Skin epidermis (tissue), 12 donors: Measurements from ENCODE around the gene BCL11B.

Source experiments
- H3K27ac ChIP-seq, 21 experiments: fragments of 200-600 bp; sonication (generic) in 11 of 21; one replicate each; pipeline ENCODE4 v1.5.0; 2020; ENCODE audit warnings: mild to moderate bottlenecking in 3 of 21, inconsistent platforms in 2 of 21, moderate library complexity in 2 of 21
- H3K4me3 ChIP-seq, 7 experiments: fragments of 200-600 bp; sonication (generic) in 2 of 7; one replicate each; pipeline ENCODE4 v1.5.0; 2020; ENCODE audit warnings: inconsistent platforms in 2 of 7, mild to moderate bottlenecking in 2 of 7, moderate library complexity in 1 of 7

Gene BCL11B

DNA sequence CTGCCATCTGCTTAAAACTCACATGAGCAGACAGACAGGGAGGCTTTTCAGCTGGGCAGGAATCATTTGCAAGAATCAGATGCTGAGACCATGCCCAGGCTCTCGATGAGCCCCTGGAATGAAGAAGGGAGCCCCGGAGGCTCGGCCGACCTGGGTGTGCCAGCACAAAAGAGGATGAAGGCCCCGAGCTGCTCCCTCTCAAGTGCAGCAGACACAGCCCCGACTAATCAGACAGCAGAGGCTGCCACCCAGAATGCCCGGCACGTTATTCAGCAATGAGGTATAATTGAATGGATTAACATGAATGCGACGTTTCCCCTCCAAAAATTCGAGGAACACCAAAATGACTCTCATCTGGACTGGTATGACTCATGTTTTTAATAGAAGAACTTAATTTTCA lies 58.9 kb downstream of the BCL11B start:
- Histone ChIP-seq H3K4me3 (no peak overlapping the region), H3K27ac (peak overlapping the region in 6 of 21 experiments; percentile 1 to 79 (median 34))

DNA sequence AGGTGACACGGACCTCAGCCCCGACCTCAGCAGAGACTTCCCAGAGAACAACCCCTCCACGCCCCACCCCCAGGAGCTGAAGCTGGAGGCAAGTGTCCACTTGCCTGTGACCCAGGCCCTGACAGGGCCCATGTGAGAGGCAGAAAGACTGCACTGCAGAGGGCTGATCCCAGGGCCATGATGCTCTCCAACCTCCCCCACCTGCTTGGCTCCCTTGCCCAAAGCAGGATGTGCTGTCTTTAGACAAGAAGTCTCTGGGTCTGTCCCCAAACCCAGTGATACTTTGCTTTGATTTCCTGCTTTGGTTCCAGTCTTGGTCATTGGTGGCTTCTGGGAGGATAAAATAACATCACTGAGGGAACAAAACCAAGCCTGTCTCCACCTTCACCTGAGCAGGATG lies 59.4 kb downstream of the BCL11B start:
- Histone ChIP-seq H3K27ac (peak overlapping the region in 6 of 21 experiments; percentile 1 to 79 (median 34)), H3K4me3 (no peak overlapping the region)

DNA sequence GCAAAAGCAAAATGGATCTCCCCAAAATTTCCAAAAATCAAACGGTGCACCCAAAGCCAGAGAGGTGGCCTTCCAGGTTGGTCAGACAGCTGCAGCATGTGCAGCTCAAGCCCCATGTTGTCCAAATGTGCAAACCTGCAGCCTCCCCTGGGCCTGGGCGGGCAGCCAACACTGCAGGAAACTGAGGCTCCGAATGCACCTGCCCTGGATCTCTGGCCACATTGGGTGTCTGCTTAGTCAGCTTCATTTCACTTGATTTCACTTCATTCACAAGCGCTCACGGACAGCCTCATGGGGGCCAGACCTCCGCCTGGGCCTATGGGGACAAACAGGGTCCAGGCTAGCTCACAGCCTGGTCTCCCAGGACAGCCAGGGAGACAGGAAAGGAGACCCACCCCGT lies 59.8 kb downstream of the BCL11B start:
- Histone ChIP-seq H3K27ac (peak overlapping the region in 3 of 21 experiments; percentile 1 to 79 (median 58)), H3K4me3 (no peak overlapping the region)

DNA sequence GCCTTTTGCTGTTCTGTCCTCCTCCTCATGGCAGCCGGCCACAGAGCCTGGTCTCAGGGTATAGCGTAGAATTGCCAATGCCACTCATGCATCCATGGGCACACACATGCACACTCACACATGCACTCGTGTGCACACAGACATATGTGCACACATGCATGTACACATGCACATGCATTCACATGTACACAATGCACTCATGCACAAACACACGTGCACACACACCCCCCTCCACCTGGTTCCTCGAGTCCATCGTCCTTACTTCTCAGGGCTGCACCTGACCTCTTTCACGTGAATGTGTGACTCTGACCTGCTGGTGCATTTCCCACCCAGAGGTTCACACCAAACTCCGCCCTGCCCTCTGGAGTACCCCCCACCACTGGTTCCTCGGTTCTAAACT lies 60.6 kb downstream of the BCL11B start:
- H3K27ac ChIP-seq, result no peak overlapping the region
- no peak overlapping the region for H3K4me3 ChIP-seq

DNA sequence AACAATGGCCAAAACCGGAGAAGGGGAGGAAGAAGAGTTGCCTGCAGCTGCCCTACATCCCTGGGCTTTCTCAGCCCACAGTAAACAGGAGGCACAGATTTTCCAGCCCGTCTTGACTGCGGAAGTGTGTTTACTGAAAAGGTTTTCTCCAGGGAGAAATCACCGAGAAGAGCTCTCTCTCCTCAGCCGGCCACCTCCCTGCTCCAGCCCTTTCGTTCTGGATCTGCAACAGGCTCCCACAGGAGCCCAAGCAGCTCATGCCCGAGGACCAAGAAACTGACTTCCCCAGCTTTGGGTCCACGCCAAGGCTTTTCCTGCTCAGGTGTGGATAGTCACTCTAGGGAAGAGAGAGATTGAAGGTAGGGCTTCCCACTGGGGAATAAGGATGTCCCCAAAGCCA lies 61.7 kb downstream of the BCL11B start:
- no peak overlapping the region for H3K4me3 ChIP-seq
- peak overlapping the region in 2 of 21 experiments; percentile 42 to 55 for H3K27ac ChIP-seq

DNA sequence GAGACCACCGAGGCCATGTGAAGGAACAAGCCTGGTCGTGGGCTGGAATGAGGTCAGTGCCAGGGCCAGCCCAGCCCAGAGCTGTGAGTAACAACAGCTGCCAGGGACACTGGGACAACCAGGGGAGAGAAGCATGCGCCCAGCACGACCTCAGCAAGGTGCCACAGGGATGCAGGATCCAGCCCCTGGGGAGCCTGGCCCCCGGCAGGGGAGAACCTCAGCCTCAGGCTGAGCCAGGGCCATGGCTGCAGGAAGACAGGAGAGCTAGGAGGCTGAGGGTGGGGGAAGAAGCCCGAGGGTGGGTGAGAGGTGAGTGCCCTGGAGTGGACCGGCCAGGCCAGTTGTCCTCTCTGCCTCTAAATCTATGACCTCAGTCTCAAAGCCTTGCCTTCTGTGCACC lies 62.6 kb downstream of the BCL11B start:
- H3K27ac ChIP-seq, result peak overlapping the region in 5 of 21 experiments; percentile 10 to 55 (median 17)
- no peak overlapping the region for H3K4me3 ChIP-seq

DNA sequence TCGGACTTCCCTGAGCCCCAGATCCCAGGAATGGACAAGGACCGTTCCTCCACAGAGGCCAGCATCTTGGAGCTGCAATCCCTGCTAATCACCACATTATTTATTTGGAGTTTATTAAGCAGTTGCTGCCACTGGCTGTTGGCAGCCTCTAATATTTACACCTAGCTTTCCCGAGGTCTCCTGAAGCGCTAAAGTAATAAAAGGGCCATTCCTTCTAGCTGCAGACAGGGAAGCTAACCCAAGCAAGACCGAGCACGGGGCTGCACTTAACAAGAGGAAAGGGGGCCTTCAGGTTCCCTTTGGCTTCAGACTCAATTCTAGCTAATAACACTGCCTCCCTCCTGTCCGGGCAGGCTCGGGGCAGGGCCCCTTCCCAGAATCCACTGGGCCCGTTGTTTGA lies 63.7 kb downstream of the BCL11B start:
- peak overlapping the region in 4 of 21 experiments; percentile 4 to 42 (median 30) for H3K27ac ChIP-seq
- no peak overlapping the region for H3K4me3 ChIP-seq

DNA sequence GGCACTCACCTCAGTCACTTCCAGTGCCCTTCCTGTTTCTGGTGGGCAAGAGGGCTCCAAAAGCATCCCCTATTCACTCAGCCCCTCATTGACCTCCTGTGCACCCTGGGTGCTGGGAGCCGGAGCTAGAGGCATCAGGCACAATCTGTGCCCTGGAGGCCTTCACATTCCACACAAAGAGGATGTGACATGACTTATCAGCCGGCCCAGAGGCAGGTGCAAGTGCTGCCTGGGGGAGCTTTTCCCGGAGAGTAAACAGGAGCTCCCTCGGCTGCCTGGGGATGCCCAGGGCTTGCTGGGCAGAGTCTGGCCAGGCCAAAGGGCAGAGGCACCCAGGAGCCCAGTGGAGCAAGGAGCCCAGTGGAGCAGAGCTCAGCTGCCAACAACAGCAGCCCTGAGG lies 64.5 kb downstream of the BCL11B start:
- Histone ChIP-seq H3K27ac (peak overlapping the region in 2 of 21 experiments; percentile 3 to 14), H3K4me3 (no peak overlapping the region)

DNA sequence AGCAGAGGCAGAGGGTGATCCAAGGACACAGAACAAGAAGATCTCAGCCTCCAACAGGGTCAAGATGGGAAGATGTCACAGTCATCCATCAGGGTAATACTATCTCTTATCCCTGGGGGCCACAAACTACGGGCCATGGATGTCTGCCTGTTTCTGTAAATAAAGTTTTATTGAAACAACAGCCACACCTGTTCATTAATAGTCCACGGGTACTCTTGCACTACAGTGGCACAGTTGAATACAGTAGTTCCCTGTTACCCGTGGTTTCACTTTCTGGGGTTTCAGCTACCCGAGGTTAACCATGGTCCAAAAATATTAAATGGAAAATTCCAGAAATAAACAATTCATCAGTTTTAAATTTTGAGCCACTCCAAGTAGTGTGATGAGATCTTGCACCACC lies 65.9 kb downstream of the BCL11B start:
- H3K4me3 ChIP-seq, result no peak overlapping the region

DNA sequence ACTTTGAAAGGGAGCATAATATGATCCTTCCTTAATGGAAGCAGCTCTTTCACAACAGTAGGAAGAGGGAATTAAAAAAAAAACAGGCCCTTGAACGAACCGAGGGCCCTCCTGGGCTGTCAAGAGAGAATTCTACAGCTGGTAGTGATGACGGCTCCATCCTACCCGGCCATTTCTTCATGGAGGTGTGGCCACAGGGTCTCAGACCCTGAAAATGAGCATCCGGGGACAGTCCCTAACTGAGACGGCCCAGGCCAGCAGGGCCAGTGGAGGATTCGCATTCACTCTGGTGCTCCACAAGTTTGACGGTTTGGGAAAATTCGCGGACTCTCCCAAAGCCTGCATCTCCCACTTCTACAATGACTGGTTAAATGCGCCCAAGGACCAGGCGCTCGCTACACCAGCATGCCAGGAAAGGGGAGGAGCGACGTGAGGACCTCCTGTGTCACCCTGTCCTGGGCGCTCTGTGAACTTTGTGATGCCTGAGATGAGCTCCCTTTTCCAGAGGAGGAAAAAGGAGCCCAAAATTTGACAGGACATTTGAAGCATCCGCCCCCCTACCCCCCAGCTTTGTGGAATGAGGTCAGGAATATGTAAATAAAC lies 66.8 kb downstream of the BCL11B start:
- Histone ChIP-seq H3K4me3 (no peak overlapping the region), H3K27ac (peak overlapping the region in 1 of 21 experiments; percentile 24)

More for the DNA sequence above, 65.9 kb downstream of the BCL11B start:
- H3K27ac ChIP-seq, result peak overlapping the region in 1 of 21 experiments; percentile 18

DNA sequence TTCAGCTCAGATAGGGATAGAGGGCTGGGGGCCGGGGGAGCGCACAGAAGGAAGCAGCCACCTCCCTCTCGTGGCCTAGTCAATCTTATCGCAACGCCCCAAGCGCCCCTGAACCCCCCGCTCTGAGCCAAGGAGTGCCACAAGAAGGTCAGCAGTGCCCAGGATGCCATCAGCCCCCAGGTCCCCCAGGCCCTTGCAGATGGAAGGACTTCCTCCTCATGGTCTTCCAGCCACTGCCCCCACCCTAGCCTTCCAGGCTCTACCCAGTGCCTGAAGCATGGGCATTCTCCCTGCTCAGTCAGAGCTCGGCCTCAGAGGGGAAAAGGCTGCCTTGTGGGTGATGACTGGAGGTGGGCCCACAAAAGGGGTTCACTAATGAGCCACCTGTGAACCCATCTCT lies 68.2 kb downstream of the BCL11B start:
- H3K27ac ChIP-seq, result no peak overlapping the region

DNA sequence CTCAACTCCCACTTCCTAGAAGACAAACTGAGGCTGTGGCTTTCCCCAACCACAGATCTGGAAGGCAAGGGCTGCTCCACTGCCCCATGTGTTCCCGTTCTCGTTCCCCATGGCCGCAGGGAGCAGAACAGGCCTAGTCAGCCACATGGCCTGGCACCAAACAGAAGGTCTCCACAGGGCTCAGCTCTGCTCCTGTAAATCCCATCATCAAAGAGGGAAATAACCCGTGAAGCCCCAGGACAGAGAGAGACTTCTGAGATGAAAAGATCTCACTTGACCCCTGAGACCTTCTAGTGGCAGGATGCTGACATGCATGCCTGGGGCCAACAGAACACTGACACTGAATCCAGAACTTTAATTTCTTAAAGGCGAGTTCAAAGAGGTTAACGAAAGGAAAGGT lies 68.9 kb downstream of the BCL11B start:
- H3K27ac ChIP-seq, result no peak overlapping the region

More for the DNA sequence above, 68.2 kb downstream of the BCL11B start:
- no peak overlapping the region for H3K4me3 ChIP-seq

DNA sequence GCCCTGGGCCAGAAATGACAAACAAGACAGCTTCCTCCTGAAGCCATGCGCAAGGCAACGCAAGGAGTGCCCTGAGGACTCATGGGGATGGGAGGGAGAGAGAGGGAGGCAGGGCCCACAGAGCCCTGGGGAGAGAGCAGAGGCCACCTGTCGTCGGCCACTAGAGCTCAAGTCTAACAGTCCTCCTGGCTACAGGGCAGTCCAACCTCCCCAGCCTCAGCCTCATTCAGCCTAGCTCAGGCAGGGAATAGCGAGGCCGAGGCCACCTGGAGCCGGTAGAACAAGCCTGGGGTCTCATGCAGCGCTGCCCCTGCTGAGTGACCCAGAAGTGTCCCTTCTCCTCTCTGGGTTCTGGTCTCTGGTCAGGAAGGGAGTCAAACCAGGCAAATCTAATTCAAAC lies 69.5 kb downstream of the BCL11B start:
- no peak overlapping the region for H3K27ac ChIP-seq

More for the DNA sequence above, 68.9 kb downstream of the BCL11B start:
- H3K4me3 ChIP-seq, result no peak overlapping the region

DNA sequence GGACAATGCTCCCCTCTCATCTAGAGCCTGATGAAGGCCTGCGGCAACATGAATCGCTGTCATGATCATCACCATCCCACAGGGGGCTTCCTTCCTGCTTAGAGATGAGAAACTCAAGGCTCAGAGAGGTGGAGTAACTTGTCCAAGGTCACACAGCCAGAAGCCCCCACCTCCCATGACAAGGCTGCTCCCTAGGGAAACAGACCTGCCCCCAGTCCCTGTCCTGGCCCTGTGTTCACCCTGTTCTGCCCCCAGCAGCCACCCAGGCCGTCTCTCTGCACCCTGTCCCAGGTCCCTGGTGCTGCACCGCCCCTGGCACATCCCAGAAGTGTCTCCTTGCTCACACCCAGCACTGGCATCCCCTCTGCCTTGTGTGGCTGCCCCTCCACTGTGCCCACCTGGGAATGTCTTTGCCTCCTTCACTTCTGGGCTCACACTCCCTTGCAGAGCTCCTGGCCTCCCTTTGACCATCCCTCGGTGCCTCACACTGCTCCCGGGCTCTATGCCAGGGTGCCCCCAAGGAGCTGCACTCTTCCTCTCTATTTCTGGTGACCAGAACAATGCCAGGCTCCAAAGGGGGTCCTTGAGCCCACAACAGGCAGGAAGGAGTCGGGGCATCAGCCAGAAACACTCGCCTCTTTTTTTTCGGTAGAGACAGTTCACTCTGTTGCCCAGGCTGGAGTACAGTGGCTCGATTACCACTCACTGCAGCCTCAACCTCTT lies 70.5 kb downstream of the BCL11B start:
- Histone ChIP-seq H3K27ac (peak overlapping the region in 1 of 21 experiments; percentile 52), H3K4me3 (no peak overlapping the region)

More for the DNA sequence above, 69.5 kb downstream of the BCL11B start:
- no peak overlapping the region for H3K4me3 ChIP-seq

DNA sequence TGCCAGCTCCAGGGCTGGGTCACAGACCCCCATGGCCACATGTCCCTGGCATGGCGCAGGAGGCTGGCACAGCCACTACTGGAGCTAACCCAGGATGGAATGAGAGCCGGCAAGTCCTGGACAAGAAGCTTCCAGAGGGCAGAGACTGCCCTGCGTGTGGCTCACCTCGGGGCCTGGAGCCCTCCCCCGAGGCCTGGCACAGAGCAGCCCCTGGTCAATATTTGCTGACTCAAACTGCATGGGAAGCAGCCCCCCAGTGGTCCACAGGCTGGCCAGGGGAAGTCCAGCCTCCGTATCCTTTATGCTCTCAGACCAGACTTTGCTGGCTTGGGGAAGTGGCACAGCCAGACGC lies 71.4 kb downstream of the BCL11B start:
- H3K27ac ChIP-seq, result peak overlapping the region in 4 of 21 experiments; percentile 0 to 29 (median 10)
- H3K4me3 ChIP-seq, result no peak overlapping the region

DNA sequence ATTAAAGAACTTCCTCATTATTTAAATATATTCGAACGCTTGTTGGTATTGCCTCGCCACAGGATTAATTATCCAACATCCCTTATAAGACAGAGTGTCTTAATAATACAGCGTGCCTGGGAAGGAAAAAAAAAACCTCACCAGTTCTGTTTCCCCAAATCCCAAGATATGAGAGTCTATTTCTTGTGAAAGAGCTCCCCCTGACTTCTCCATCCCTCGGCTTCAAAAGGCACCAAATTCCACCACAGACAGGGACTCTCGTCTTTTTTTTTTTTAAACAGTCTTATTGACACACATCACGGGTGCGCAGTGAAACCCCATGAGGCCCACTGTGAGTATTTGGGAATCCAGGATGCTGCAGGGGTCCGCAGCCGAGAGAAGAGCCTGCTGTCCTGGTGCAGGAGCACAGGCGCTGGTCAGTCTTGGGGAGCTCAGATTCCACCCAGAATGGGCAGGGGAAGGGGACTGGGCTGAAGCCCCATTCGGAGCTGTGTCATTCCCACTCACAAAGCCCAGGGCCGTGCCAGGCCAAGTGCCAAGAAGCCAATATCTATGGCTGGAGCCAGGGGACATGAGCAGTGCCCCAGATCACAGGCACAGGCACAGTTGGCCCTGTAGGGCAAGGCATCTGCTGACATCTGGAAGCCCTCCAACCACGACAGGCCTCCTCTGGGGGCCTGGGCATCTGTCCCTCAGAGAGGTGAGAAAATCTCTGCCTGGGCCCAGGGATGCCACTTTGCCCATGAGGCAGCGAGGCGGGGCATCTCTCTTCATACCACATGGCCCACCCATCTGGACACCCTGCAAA lies 71.9 kb downstream of the BCL11B start:
- H3K4me3 ChIP-seq, result no peak overlapping the region
- peak overlapping the region in 4 of 21 experiments; percentile 0 to 29 (median 10) for H3K27ac ChIP-seq

DNA sequence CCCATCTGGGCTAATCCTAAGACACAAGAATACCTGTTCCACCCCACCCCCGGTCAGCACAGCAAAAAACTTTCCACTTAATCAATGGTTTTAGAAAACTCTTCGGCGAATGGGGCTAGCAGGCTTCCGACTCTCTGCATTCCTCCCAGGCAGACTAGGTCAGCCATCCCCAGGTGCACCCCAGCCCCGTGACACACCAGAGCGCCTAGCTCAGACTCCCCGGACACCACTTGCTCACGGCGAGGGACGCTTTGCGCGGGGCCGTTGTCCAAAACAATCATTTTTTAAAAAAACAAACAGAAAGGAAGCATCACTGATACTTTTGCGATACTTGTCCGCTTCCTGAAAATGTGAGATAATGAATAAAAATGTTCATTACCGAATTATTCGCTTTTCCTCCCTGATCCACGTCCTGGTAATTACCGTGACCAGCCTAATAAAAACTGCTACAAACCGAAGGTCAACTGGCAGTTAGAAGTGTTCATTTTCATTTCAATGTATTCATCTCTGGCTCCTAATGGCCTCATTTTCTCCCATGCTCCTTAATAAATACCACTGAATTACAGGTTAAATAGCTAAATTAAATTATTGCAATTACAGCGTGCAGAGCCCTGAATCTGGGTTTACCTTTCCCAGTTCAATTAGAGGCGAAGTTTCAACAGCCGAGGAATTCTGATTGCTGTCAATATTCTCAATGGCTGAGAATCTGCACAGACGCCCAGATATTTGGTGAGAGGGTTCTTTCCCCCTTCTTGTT lies 73.1 kb downstream of the BCL11B start:
- no peak overlapping the region for H3K4me3 ChIP-seq
- no peak overlapping the region for H3K27ac ChIP-seq

DNA sequence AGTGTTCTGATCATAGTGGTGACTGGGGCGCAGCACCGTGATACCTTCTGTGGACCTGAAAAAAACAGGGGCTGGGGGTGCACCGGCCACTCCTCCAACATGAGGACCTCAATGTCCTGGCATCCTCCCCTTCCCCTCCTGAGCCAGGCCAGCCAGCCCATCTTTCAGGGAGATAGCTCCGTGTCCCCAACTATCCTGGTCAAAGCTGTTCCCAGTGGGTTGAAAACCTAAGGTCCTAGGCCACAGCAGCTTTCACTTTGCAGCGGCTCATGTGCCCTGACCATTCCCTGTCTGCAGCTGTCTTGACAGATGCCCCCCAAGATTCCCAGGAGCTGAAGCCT lies 75.7 kb downstream of the BCL11B start:
- no peak overlapping the region for H3K4me3 ChIP-seq
- H3K27ac ChIP-seq, result peak overlapping the region in 1 of 21 experiments; percentile 4

DNA sequence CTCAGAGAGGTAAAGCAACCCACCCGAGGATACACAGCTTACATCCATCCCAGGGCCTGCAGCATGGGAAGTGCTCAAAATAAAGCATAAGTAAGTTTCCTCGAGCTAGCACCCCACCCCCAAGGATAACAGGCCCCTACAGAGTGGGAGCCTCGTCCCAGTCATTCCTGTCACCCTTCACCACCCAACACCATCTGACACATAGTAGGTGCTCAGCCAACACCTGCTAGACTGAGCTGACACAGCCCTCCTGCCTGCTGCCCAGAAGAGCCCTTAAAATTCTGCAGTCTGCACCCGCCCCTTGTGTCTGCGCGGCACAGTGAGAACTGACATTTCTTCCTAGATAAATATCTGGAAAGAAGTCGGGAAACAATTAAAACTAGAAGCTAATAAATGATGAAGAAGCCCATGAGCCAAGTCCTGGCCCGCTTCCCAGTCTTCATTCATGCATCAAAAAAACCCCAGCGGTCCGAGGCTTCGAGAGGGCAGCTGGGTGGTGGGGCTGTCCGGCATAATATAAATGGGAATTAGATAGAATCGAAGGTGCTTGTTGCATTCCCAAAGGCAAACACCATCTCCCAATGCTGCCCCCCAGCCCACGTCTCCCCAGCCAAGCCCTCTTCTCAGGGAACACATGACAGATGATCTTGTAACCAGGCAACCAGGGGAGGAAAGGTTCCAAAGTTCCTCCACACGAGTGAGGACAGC lies 76.2 kb downstream of the BCL11B start:
- no peak overlapping the region for H3K4me3 ChIP-seq
- H3K27ac ChIP-seq, result peak overlapping the region in 1 of 21 experiments; percentile 4
